Mammary epithelial cell (primary cell): ENCODE measurements around the gene DPAGT1.

ENCODE experiments used
- CTCF ChIP-seq, 2 donors: IDR thresholded peaks in 1 of 2; conservative IDR thresholded peaks in 1 of 2; 2 replicates each; pipeline ENCODE4 v1.5.1; 2011 to 2012; ENCODE audit warnings: inconsistent platforms in 2 of 2, low read length in 2 of 2, mild to moderate bottlenecking in 2 of 2, control low read depth in 1 of 2, low read depth in 1 of 2; ENCODE audit not compliant: insufficient read depth in 1 of 2; ENCODE audit errors: extremely low read depth in 1 of 2
- EZH2 ChIP-seq: IDR thresholded peaks from 2 replicates; pipeline ENCODE4 v1.6.1; 2012; ENCODE audit warnings: low read length, inconsistent platforms, borderline replicate concordance

GRCh38 chr11:119116235-119116594 lies 14.6 kb upstream of the DPAGT1 start:
- TF ChIP-seq CTCF (conservative IDR thresholded peaks at IDR 0.05 in 1 of 2, IDR thresholded peaks at IDR 0.05 in 1 of 2; ENCODE audit: extremely low read depth in 1 of 2, insufficient read depth in 1 of 2, low read depth in 1 of 2, low read length in 2 of 2): no peak
- no peak for TF ChIP-seq EZH2
